ENCODE data around the gene AGBL5.

Gene AGBL5, protein sequence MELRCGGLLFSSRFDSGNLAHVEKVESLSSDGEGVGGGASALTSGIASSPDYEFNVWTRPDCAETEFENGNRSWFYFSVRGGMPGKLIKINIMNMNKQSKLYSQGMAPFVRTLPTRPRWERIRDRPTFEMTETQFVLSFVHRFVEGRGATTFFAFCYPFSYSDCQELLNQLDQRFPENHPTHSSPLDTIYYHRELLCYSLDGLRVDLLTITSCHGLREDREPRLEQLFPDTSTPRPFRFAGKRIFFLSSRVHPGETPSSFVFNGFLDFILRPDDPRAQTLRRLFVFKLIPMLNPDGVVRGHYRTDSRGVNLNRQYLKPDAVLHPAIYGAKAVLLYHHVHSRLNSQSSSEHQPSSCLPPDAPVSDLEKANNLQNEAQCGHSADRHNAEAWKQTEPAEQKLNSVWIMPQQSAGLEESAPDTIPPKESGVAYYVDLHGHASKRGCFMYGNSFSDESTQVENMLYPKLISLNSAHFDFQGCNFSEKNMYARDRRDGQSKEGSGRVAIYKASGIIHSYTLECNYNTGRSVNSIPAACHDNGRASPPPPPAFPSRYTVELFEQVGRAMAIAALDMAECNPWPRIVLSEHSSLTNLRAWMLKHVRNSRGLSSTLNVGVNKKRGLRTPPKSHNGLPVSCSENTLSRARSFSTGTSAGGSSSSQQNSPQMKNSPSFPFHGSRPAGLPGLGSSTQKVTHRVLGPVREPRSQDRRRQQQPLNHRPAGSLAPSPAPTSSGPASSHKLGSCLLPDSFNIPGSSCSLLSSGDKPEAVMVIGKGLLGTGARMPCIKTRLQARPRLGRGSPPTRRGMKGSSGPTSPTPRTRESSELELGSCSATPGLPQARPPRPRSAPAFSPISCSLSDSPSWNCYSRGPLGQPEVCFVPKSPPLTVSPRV

DNA sequence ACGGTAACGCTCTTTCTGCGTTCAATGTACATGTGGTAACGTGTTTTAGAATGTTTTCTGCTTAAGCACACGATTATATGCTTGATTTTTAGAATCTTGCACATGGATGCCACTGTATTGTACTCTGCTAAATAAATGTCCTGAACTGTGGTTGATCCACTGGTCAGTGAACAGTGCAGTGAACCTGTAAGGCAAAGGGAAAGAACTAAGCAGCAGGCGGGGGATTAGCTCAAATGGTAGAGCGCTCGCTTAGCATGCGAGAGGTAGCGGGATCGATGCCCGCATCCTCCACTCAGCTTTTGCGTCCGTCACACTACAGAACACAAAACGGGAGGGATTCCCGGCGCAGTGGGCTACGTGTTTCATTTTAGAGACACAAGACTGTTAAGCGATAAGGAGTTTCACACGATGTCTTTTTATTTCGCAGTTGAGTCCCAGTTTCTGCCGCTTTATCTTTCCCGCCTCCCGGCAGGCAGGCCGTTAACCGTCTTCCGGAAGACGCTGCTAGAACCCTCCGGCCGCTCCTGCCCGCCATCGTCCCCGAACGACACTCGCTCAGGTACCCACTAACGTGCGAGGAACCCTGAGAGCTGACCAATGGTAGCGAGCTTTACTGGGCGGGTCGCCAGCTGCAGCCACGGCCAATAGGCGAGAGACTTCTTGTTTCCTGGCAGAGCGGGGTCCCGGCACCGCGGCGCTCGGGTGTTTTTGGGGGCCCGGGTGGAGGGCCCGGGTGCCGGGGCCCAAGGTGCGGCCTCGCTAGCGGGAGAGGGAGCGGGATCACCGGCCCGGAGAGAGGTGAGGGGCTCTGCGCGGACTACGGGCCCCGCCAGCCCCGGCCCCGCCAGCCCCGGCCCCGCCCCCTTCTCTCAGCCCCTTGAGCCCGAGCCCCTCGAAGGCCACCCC is at the start of gene AGBL5:
Gene AGBL5 (plus strand): TSS at position 673 of the 906 bp plus-strand sequence. CDS start 1,291 bp downstream, outside the sequence.
- peak; percentile 89 for DNase-seq (ENCODE audit: low read depth)

DNA sequence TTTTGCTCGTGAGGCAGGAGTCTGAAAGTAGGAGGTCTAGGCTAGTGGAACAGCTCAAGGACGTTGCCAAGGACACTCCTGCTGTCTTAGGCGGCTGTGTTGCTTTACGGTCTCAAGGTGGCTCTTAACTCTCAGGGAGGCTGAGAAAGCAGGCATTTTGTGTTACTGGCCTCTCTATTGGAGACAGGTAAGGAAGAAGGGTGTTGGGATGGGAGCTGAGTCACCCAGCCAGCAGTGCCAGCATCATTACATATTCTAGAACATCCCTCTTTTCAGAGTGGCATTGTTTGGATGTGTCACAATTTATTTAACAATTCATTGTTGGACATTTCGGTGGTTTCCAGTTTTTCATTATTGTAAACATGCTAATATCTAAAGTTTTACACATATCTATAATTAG is 49.5 kb upstream of the AGBL5 start:
- DNase-seq (ENCODE audit: low read depth) = no peak

DNA sequence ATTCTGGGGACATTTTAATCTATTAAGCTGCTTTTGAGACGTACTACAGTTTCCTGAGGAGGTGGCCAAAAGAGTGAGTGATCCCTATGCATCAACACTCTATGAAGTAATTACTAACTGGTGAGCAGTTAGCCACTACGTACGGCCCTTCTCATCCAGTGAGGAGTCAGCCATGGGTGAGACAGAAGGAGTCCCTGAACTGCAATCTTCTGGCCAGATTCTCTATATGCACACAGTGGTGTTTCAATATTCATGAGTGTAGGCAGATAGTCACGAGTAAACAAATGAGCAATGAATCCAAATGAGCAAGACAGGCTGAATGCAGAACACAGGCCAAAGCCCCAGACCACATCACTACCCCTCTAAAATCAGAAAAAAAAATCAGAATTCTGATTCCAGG is 48.5 kb upstream of the AGBL5 start:
- no peak for DNase-seq (ENCODE audit: low read depth)

DNA sequence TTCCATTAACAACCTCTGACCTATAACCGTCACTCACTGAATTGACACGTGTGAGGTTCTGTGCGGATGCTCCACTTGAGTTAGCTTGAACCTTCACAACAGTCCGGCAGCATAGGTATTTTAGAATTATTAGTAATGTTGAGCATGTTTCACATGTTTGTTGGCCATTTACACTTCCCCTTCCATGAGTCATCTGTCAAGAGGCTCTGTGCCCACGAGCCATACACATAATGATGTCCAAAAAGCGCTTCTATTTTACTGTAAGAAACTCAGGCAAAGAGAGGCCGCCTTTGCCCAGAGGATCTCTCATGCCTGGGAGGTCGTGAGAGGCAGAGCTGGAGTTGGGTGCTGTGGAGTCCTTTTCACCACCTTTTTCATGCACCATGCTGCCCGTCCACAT is 47.6 kb upstream of the AGBL5 start:
- DNase-seq (ENCODE audit: low read depth) = peak; percentile 68

DNA sequence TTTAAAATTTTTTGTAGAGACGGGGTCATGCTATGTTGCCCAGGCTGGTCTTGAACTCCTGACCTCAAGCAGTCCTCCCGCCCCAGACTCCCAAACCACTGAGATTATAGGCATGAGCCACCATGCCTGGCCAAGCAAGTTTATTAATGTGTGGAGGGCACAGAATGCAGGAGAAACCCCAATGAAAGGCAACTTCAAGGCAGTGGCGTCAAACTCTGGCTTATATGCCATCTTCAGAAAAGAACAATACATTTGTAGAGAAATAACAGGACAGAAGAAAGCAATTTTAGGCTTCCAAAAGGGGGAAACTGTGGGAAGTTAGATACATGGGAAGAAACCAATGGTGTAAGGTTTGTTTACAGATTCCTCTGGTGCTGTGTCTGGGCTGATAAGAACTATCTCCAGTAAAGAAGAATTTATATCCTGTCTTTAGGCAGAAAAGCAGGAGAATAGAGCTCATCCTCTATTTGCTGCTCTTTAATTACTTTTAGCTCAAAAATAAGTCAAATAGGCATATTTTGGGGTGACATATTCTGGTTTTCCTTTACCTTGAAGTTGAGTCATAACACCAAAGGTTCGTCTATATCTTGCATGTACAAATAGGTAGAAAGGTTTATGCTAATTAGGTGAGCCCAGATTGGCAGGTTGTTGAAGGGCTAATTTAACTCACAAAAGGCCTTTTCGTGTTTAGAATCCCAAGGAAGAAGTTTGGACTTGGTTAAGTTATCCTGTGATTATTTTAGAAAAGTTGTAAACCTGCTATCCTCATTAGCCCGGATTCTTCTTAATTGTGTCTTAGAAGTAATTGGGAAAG is 44.7 kb upstream of the AGBL5 start:
- DNase-seq (ENCODE audit: low read depth) = no peak

DNA sequence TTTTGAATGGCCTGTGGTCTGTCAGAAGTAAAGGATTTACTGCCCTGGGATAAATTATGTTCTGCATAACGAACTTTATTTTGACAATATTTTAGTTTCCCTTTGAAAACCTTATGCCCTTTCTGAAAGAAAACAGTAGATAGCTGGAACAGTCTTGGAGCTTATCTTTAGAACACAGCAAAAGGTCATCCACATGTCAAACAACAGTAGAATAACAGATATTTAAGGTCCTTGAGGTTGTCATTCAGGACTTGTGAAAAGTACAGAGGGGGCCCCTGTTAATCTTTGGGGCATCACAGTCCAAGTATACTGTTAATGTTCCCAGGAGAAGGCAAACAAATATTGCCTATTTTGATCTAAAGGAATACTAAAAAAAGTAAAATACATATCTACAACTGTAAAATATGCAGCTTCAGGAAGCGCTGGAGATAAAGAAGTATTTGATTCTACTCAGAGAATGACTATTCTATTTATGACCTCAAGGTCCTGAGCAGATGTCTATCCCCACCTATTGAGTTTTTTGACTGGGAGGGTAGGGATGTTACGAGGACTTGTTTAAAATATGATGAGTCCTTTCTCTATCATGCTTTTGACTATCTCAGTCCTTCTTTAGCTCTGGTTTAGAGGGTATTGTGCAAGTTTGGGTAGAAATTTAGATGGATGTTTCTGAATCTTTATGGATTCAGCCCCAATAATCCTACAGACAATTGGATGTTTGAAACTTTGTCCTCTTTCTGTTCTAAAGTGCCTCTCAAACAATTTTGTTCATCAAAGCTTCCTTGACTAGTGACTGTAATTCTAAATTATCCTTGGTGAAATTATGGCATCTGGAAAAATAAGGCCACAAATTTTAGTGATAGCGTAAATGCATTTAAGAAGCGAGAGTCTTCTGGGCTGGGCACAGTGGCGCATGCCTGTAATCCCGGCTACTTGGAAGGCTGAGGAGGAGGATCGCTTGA is 43.8 kb upstream of the AGBL5 start:
- no peak for DNase-seq (ENCODE audit: low read depth)

DNA sequence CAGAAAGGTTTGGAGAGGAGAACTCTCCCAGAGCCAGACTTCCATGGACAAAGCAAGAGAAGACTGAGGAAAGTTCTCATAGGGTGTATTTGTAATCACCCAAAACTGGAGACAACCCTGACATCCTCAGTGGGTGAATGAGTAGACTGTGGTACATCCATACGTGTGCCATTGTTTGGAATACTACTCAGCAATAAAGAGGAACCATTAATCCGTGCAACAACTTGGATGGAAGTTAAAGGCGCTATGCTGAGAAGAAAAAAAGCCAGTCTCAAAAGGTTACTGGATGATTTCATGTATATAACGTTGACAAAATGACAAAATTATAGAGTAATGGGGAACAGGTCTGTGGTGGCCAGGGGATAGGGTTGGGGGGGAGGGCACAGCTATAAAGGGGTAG is 42.8 kb upstream of the AGBL5 start:
- DNase-seq (ENCODE audit: low read depth) = no peak

DNA sequence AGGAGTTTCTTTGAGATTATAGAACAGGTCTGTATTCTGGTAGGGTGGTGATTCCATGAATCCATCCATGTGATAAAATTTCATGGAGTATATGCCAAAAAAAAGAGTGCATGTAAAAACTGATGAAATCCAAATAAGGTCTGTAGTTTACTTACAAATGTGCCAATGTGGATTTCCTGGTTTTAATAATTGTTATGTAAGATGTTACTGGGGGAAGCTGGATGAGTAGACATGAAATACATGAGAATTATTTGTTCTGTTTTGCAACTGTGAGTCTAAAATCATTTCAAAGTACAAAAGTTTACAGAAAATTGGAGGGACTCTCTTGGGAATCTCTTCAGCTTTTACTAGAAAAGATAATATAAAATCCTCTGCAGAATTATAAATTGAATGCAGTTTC is 42.4 kb upstream of the AGBL5 start:
- DNase-seq (ENCODE audit: low read depth) = no peak

DNA sequence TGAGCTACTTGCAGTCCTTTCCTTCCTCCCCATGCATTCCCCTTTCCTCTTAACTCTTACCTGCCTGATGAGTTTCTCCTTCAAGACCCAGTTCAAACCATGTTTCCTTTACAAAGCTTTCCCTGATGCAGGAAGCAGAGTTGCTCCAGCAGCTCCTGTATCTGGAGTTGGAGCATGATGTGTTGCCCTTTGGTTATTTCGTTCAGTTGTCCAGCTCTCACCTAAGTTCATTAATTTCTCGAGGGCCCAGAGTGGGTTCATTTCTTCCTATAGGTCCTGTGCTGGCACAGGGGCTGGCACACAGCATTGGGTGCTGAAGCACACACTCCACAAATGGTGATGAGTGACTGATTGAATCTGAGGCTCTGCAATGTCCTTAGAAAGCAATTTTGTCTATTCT is 41.8 kb upstream of the AGBL5 start:
- DNase-seq (ENCODE audit: low read depth) = no peak

DNA sequence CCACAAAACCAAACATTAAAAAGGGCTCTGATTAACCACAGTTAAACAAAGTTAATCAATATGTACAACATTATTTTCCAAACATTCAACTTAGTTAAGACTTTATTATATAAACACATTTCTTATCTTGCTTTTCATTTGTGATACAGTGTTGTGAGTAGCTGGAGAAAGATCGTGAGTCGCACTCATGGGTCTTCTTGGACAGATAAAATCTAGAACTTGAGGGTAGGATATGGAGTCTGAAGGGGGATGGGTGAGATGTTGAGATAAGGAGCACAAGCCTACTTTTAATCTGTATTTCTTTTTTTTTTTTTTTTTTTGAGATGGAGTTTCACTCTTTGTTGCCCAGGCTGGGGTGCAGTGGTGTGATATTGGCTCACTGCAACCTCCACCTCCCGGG is 41.3 kb upstream of the AGBL5 start:
- no peak for DNase-seq (ENCODE audit: low read depth)

DNA sequence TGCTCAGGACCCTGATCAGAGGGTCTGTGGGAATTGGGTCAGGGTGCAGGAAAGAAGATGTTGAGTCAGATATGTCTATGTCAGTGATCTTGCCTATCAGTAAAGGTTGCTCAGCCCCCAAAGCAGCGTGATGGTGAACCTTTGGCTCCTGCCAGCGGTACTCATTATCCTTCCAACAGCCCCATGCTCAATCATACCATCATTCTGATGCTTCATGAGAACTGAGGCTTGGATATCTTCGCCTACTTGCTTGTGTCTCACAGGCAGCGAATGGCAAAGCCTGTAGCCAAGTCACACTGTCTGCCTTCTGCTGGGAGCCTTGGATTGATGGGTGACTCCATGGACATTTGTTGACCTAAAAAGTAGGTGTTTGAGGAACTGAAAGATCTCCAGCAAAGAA is 37.7 kb upstream of the AGBL5 start:
- DNase-seq (ENCODE audit: low read depth) = no peak

DNA sequence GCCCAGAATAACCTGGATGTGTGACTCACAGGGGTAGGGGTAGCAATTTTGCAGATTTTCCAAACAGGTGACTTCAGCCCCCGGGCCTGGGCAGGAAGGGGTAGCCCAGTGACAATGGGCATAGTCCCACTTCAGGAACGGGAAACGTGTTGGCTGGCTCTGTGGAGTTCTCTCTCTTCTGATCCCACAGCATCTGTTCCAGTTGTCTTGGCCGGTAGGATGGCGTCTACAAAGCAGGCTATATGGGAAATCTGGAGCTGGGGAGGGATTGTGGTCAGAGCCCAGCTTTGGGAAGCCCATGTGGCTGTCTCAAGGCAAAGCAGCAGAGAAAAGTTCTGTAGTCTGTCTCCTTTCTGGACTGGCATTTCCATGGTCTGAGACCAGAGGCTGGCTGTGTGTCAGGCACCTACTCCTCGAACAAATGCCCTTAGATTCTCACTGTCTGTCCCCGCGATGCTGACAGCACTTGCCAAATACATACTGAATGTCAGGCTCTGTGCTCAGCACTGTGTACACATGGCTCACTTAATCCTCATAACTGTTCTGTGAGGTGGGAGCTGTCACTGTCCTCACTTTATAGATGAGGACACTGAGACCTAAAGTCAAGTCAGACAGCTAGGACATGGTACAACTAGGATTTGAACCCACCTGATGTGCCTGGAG is 36.6 kb upstream of the AGBL5 start:
- no peak for DNase-seq (ENCODE audit: low read depth)

DNA sequence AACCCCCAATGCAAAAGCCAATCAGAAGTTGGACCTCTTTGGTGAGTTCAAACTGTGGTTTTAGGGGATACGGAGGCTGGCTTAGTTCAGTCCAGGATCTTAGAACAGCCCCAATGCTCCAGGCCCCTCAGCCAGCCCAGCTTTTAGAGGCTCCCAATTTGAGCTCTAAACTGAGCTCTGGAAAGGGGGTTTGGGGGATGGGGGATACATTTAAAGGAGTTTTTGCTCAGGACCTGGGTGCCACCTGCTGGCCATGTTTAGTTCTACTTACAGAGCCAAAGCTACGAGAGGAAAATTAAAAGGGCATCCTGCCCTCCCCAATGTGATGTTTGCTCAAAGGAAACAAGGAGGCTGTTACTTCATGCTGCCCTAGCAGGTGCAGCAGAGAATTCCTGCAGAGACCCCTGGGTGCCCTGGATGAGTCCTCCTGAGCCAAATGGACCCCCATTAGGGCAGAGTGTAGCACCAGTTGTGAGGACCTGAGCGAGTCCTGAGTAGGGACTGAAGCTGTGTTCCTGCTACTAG is 34.6 kb upstream of the AGBL5 start:
- peak; percentile 70 for DNase-seq (ENCODE audit: low read depth)

DNA sequence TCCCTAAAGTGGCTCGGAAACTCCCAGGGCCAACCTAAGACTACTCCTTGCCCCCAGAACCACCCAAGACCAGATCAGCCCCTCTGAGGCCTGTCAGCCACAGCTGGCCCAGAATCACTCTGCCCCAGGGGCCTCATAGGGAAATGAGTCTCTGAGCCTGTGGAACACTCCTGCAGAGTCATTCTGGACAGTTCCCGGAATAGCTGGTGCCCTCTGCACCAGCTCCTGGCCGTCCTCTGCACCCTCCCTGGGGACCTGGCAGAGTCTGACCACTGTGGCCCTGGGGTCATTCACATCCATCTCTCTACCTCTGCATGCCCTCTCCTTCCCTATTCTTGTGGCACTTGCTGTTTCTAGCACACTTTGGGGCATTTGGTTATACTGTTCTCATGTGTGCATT is 33.3 kb upstream of the AGBL5 start:
- no peak for DNase-seq (ENCODE audit: low read depth)

DNA sequence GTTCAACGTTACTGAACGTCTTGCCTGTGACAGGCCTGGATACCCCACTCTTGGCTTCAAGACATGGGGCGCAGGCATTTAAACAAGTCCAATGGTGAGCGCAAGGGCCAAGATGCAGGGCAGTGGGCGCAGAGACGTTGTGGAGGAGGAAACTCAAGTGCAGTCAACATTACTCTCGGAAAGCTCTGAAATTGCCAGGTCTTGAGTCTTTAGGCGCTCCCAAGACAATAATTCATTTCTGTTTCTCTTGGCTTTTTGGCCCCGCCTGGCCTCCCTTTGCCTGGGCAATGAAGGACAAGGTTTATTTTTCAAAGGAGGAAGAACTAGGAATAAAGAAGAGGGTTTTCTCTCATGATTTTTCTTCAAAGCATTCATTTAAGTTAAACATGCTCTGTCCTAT is 32.0 kb upstream of the AGBL5 start:
- no peak for DNase-seq (ENCODE audit: low read depth)

DNA sequence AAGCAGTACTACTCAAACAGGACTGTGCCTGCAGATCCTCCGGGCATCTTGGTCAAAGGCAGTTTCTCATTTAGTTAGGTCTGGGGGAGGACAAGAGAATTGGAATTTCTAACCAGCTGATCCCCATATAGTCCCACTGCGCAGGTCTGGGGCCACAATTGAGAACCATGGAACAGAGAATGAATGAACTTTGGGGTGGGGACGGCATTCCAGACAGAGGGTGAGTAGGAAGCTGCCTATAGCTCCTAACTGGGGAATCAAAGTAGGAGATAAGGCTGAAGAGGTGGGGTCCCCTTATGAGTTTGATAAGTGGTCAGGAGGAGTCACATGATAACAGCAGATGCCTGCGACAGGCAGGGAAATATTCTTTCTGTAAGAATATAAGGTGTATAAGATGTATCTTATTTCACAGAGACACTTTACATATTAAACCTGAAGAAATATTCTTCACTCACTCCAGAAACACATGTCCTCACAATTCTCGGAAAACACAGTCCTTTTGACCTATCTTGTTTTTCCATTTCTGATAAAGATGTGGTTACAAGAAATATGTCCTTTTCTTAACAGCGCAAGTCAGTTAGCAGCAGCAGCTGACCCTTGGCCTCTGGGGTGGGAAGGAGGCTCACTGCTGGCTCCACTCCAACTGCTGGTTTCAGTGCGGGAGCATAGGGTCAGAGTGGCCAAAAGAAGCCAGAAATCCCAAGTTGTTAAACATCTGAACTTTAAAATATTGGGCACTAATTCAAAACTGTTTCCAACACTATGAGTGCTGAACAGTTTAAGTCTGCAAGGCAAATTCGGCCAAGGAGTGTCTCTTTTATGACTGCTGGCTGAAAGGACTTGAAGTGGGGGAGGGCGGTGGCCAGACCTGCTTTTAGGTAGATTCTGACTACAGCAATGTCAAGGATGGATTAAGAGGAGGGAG is 31.3 kb upstream of the AGBL5 start:
- peak; percentile 50 for DNase-seq (ENCODE audit: low read depth)

DNA sequence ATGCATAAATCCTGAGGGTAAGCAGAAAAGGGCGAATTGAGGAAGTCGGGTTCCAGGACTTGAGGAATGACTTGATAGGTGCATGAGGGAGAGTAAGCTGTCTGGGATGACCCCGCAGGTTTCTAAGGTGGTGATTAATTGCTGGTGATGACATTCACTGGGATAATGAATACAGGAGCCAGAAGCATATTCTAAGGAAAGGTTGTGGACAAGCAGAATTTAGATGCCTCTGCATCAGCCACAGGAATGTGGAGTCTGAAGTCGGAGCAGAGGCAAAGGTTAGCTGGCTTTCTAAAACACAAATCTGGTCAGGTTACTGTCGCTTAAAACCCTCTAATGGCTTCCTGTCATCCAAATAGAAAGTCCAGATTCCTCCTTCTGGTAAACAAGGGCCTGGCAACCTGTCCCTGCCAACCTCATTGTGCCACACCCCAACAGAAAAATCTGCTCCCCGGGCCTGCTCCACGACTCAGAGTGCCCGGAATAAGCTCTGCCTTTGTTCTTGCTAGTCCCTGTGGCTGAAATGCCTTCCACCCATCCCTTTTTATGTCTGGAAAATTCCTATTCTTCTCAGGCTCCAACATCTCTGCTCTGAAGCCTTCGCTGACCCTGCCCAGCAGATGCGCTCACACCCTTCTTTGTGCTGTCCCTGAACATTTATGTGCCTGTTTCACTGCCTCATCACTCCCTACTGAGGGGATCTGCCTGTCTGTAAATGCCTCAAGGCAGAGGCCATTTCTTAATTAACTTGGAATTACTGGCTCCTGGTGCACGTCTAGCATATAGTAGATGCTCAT is 30.0 kb upstream of the AGBL5 start:
- peak; percentile 43 for DNase-seq (ENCODE audit: low read depth)

All from iris pigment epithelial cell (primary cell).